ENCODE results near the gene ZMYM4.

- no peak for TF ChIP-seq CTCF (conservative IDR thresholded peaks at IDR 0.05; ENCODE audit: low read length)
- TF ChIP-seq EZH2phosphoT487 (IDR thresholded peaks at IDR 0.05; ENCODE audit: borderline replicate concordance) = no peak
Observed at GRCh38 chr1:35284852-35285251, 16.3 kb downstream of the ZMYM4 start.
